Neural cell (in vitro differentiated cells): ENCODE results near the gene MAP7D2. TPM values are rescaled to one million over a fixed set of nuclear protein-coding genes. Genes with fewer than 3 reads are reported as not detected.

ENCODE experiments used
- H2AFZ ChIP-seq: fragments of 200-600, 300-800 bp; sonication (generic), shearing (Covaris generic); 2 replicates; pipeline ENCODE4 v1.6.0; 2014; ENCODE audit warnings: low read depth, mild to moderate bottlenecking, antibody characterized with exemption, low read length, moderate library complexity
- H3F3A ChIP-seq: fragments of 200-600 bp; shearing (Covaris generic); 2 replicates; pipeline ENCODE4 v1.6.1; 2016; ENCODE audit warnings: mild to moderate bottlenecking, moderate library complexity, mixed read lengths, antibody characterized with exemption, low read length; ENCODE audit not compliant: insufficient read depth, poor library complexity, severe bottlenecking
- H3K27ac ChIP-seq: fragments of 200-600, 300-800 bp; sonication (generic), shearing (Covaris generic); 2 replicates; pipeline ENCODE4 v1.5.1; 2014; ENCODE audit warnings: mild to moderate bottlenecking, low read length, moderate library complexity
- H3K27me3 ChIP-seq: fragments of 300-800, 200-600 bp; sonication (generic), shearing (Covaris generic); 2 replicates; pipeline ENCODE4 v1.6.0; 2014; ENCODE audit warnings: mild to moderate bottlenecking, low read depth, low read length, moderate library complexity; ENCODE audit not compliant: insufficient read depth
- H3K36me3 ChIP-seq: fragments of 300-800, 200-600 bp; sonication (generic), shearing (Covaris generic); 2 replicates; pipeline ENCODE4 v1.5.1; 2014; ENCODE audit warnings: mild to moderate bottlenecking, antibody characterized with exemption, low read length, moderate library complexity; ENCODE audit not compliant: insufficient read depth
- H3K4me2 ChIP-seq: fragments of 300-800, 200-600 bp; sonication (generic), shearing (Covaris generic); 2 replicates; pipeline ENCODE4 v1.6.0; 2014; ENCODE audit warnings: mild to moderate bottlenecking, low read length
- H3K4me3 ChIP-seq: fragments of 300-800, 200-600 bp; sonication (generic), shearing (Covaris generic); 2 replicates; pipeline ENCODE4 v1.5.1; 2014; ENCODE audit warnings: mild to moderate bottlenecking, low read length, moderate library complexity
- H3K79me2 ChIP-seq: fragments of 200-600 bp; shearing (Covaris generic); replicated peaks from 2 replicates; pipeline ENCODE4 v1.6.0; 2014; ENCODE audit warnings: mild to moderate bottlenecking, low read length, moderate library complexity; ENCODE audit not compliant: insufficient read depth
- H3K9ac ChIP-seq: fragments of 300-800, 200-600 bp; sonication (generic), shearing (Covaris generic); 2 replicates; pipeline ENCODE4 v1.6.1; 2016; ENCODE audit warnings: mild to moderate bottlenecking, low read length, mixed read lengths
- H3K9me2 ChIP-seq: fragments of 200-600 bp; shearing (Covaris generic); 2 replicates; pipeline ENCODE4 v1.6.1; 2016; ENCODE audit warnings: mild to moderate bottlenecking, low read length, mixed read lengths; ENCODE audit not compliant: insufficient read depth
- H3K9me3 ChIP-seq: fragments of 200-600, 300-800 bp; sonication (generic), shearing (Covaris generic); 2 replicates; pipeline ENCODE4 v1.6.1; 2016; ENCODE audit warnings: mild to moderate bottlenecking, mixed run types, low read length, moderate library complexity, mixed read lengths
- H4K20me1 ChIP-seq: fragments of 200-600 bp; shearing (Covaris generic); 2 replicates; pipeline ENCODE4 v1.6.1; 2016; ENCODE audit warnings: mild to moderate bottlenecking, mixed run types; ENCODE audit not compliant: insufficient read depth
- CTCF ChIP-seq: fragments of 450-650 bp; IDR thresholded peaks from 2 replicates; pipeline ENCODE4 v1.5.1; 2014; ENCODE audit warnings: antibody characterized with exemption, mild to moderate bottlenecking, moderate library complexity; ENCODE audit not compliant: poor library complexity, severe bottlenecking
- EP300 ChIP-seq: fragments of 450-650 bp; conservative IDR thresholded peaks from 2 replicates; pipeline ENCODE4 v1.6.1; 2014; ENCODE audit warnings: antibody characterized with exemption, mild to moderate bottlenecking, moderate library complexity; ENCODE audit not compliant: poor library complexity, severe bottlenecking
- EZH2 ChIP-seq: fragments of 200-600, 300-800 bp; shearing (Covaris generic), sonication (generic); IDR thresholded peaks from 2 replicates; pipeline ENCODE4 v1.6.1; 2014; ENCODE audit warnings: antibody characterized with exemption, low read length, borderline replicate concordance, mild to moderate bottlenecking; ENCODE audit not compliant: insufficient read depth, poor library complexity, severe bottlenecking
- MXI1 ChIP-seq: fragments of 450-650 bp; conservative IDR thresholded peaks from 2 replicates; pipeline ENCODE4 v1.6.1; 2014; ENCODE audit warnings: antibody characterized with exemption, mild to moderate bottlenecking; ENCODE audit not compliant: poor library complexity, severe bottlenecking
- POLR2AphosphoS5 ChIP-seq: IDR thresholded peaks from 2 replicates; pipeline ENCODE4 v1.6.1; 2012
- RAD21 ChIP-seq: fragments of 450-650 bp; conservative IDR thresholded peaks from 2 replicates; pipeline ENCODE4 v1.6.1; 2014; ENCODE audit warnings: antibody characterized with exemption, mild to moderate bottlenecking, moderate library complexity
- REST ChIP-seq: IDR thresholded peaks from 2 replicates; pipeline ENCODE4 v1.6.1; 2012; ENCODE audit warnings: borderline replicate concordance
- SMC3 ChIP-seq: fragments of 450-650 bp; conservative IDR thresholded peaks from 2 replicates; pipeline ENCODE4 v1.6.1; 2014; ENCODE audit warnings: antibody characterized with exemption, mild to moderate bottlenecking, moderate library complexity; ENCODE audit not compliant: poor library complexity
- TAF1 ChIP-seq: IDR thresholded peaks from 2 replicates; pipeline ENCODE4 v1.6.1; 2012; ENCODE audit warnings: low read depth
- polyA plus RNA-seq: library from polyadenylated mRNA; depleted of rRNA; stranded (reverse); fragments of >200 nt; gene quantifications from 2 replicates; pipeline ENCODE4 v1.2.3, GENCODE V29; 2014

Gene MAP7D2
- polyA plus RNA-seq, 1 donor from 2014 or later = 6.4 TPM

GRCh38 chrX:20005883-20006282 lies 110.8 kb downstream of the MAP7D2 start:
- Histone ChIP-seq H3K9me2 (no peaks in the 10 kb centered on the region), H3K9me3 (no peaks in the 10 kb centered on the region), H3K79me2 (no peaks in the 10 kb centered on the region), H3F3A (no peaks in the 10 kb centered on the region), H3K4me2 (no peak overlapping the region), H3K27ac (no peak overlapping the region), H3K36me3 (no peaks in the 10 kb centered on the region), H3K4me3 (no peak overlapping the region), H2AFZ (no peak overlapping the region), H4K20me1 (no peaks in the 10 kb centered on the region), H3K9ac (no peak overlapping the region), H3K27me3 (no peaks in the 10 kb centered on the region)
- no peak for TF ChIP-seq MXI1
- no peak for TF ChIP-seq TAF1
- TF ChIP-seq EP300 = no peak
- TF ChIP-seq SMC3 = no peak
- TF ChIP-seq REST = no peak
- no peak for TF ChIP-seq CTCF

DNA sequence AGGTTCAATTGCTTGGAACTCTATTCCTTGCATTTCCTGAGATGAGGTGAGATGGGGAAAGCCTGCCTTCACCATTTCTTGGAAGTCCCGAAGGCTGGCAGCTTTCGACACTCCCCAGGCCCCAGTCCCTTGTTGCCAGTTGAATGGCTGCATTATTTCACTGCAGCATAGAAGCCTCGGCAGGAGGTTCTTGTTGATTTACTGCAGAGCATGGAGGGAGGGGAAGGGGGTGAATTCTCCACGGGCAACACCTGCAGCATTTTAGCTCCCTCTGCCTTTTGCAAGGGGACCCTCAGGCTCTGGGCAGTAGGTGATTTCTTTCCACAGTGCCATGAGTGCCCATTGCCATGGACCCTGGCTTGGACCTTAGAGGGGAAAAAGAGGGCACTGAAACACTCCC lies 115.1 kb downstream of the MAP7D2 start:
- H3K9me2 ChIP-seq = no peaks in the 10 kb centered on the region

More for the DNA sequence above, 115.1 kb downstream of the MAP7D2 start:
- Histone ChIP-seq H2AFZ (no peak overlapping the region), H3K4me2 (no peak overlapping the region), H3K9ac (no peak overlapping the region), H3K27ac (no peak overlapping the region), H3K36me3 (no peaks in the 10 kb centered on the region), H3K79me2 (no peaks in the 10 kb centered on the region), H3K9me3 (no peaks in the 10 kb centered on the region), H3K4me3 (no peak overlapping the region), H3K27me3 (no peaks in the 10 kb centered on the region), H4K20me1 (no peaks in the 10 kb centered on the region), H3F3A (no peaks in the 10 kb centered on the region)
- TF ChIP-seq POLR2AphosphoS5 = no peak
- TF ChIP-seq CTCF = no peak
- TF ChIP-seq SMC3 = no peak
- TF ChIP-seq MXI1 = no peak
- TF ChIP-seq EZH2 = no peak
- no peak for TF ChIP-seq TAF1
- TF ChIP-seq REST = no peak
- TF ChIP-seq RAD21 = no peak
- no peak for TF ChIP-seq EP300
